ENCODE data around the gene ALKBH6. TPM values are rescaled to one million over a fixed set of nuclear protein-coding genes. Genes with fewer than 3 reads are reported as not detected.
"Not testable (repeated sequence)": the region's sequence is repeated elsewhere in the genome, so short reads cannot be mapped to it uniquely, and the experiment has no call there.

Gene ALKBH6
- total RNA-seq, 4 donors from 2014 or later = 21.1 to 33.2 (median 24.9) TPM

DNA sequence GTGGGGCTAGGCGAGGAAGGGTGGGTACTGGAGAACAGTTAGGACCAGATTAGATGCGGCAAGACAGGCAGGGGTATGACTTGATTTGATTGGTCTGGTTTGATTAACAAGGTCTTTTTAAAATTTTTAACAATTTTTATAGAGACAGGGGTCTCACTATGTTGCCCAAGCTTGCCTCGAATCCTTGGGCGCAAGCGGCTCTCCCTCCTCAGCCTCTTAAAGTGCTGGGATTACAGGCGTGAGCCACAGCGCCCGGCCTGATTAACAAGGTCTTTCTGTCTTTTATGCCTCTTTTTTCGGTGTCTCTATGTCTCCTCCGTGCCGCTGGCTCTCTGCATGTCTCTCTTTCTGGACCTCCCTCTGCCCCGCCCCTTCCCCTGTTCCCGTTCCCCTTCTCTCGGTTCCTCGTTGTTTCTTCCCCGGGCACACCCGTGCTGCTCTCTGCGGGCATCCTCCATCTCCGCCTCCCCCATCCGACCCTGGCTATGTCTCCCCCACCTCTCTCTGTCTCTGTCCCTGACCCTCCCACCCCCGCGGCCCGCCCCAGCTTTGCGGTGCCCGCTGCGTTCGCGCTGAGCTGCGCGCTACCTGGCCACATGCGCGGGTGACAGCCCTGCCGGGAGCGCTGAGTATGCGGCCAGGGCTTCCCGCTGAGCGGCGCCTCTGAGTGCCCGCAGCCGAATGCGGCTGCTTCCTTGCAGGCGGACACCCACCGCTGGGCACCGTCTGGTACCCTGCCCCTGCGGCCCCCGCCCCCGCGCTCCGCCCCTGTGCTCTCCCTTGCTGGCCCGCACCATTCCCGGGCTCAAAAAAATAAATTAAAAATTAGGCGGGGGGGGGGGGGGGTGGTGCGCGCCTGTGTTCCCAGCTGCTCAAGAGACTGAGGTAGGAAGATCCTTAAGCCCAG, 27.1 kb downstream of the ALKBH6 start:
- Histone ChIP-seq H3K36me3 (no peaks in the 10 kb centered on the region), H3K9me3 (no peaks in the 10 kb centered on the region), H3K4me3 (peak overlapping the region; percentile 43), H3K4me1 (peaks cover 9% of the 10 kb centered on the region), H3K27ac (no peak overlapping the region), H3K27me3 (peaks cover 57% of the 10 kb centered on the region)
- no peak for TF ChIP-seq POLR2A (IDR thresholded peaks at IDR 0.05)
- no peak for TF ChIP-seq POLR2AphosphoS5 (IDR thresholded peaks at IDR 0.05)
- TF ChIP-seq, protein P1, sequence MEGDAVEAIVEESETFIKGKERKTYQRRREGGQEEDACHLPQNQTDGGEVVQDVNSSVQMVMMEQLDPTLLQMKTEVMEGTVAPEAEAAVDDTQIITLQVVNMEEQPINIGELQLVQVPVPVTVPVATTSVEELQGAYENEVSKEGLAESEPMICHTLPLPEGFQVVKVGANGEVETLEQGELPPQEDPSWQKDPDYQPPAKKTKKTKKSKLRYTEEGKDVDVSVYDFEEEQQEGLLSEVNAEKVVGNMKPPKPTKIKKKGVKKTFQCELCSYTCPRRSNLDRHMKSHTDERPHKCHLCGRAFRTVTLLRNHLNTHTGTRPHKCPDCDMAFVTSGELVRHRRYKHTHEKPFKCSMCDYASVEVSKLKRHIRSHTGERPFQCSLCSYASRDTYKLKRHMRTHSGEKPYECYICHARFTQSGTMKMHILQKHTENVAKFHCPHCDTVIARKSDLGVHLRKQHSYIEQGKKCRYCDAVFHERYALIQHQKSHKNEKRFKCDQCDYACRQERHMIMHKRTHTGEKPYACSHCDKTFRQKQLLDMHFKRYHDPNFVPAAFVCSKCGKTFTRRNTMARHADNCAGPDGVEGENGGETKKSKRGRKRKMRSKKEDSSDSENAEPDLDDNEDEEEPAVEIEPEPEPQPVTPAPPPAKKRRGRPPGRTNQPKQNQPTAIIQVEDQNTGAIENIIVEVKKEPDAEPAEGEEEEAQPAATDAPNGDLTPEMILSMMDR (IDR thresholded peaks at IDR 0.05) = no peak
- no peak for TF ChIP-seq EP300 (IDR thresholded peaks at IDR 0.05)
- WGBS = 12% methylated on average over 35 of the region's 54 CpGs
- no peak for DNase-seq (ENCODE audit: low spot score in 2 of 2)

DNA sequence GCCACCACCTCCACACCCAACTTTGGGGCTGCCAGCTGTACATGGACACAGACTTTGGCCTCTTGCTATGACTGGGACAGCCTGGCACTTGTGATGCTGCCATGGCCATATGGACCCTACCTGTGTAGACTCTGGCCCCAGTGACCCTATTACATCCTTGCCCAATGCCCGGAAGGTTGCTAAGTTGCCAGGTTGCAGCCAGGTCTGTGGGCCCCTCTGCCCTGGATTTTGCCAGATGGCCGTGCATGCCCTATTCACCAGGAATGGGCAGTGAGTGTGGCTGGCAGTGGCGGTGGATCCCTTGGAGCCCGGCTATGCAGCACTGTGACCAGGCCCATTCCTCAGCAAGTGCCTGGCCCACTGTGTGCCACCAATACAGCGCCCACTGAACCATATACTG, 27.9 kb downstream of the ALKBH6 start:
- H3K27ac ChIP-seq = no peak overlapping the region
- 94% methylated on average over 2 of the region's 5 CpGs for WGBS
- peaks cover 57% of the 10 kb centered on the region for H3K27me3 ChIP-seq
- H3K36me3 ChIP-seq = no peaks in the 10 kb centered on the region
- H3K9me3 ChIP-seq = no peaks in the 10 kb centered on the region
- DNase-seq (ENCODE audit: low spot score in 2 of 2) = no peak
- peaks cover 9% of the 10 kb centered on the region for H3K4me1 ChIP-seq
- H3K4me3 ChIP-seq = no peak overlapping the region
- TF ChIP-seq, protein P1 (IDR thresholded peaks at IDR 0.05) = no peak
- TF ChIP-seq POLR2A (IDR thresholded peaks at IDR 0.05) (no peak), EP300 (IDR thresholded peaks at IDR 0.05) (no peak), POLR2AphosphoS5 (IDR thresholded peaks at IDR 0.05) (no peak)

DNA sequence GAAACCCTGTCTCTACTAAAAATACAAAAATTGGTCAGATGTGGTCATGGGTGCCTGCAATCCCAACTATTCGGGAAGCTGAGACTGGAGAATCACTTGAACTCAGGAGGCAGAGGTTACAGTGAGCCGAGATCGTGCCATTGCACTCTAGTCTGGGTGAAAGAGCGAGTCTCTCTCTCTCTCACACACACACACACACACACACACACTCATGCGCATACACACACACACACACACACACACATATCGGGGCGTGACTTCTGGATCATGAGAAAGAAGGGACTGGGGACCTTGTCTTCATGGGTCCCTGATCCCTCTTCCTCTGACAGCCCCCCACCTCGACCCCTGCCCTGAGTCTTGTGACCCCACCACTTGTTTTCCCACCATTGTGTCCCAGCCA, 30.8 kb downstream of the ALKBH6 start:
- no peaks in the 10 kb centered on the region for H3K9me3 ChIP-seq
- no peak overlapping the region for H3K4me3 ChIP-seq
- no peak for DNase-seq (ENCODE audit: low spot score in 2 of 2)
- H3K27me3 ChIP-seq = peaks cover 67% of the 10 kb centered on the region
- no peaks in the 10 kb centered on the region for H3K36me3 ChIP-seq
- H3K27ac ChIP-seq = no peak overlapping the region
- H3K4me1 ChIP-seq = peaks cover 9% of the 10 kb centered on the region
- WGBS = 76% methylated on average over 8 of the region's 8 CpGs
- TF ChIP-seq, protein P1 (IDR thresholded peaks at IDR 0.05) = no peak
- TF ChIP-seq POLR2AphosphoS5 (IDR thresholded peaks at IDR 0.05) (no peak), EP300 (IDR thresholded peaks at IDR 0.05) (no peak), POLR2A (IDR thresholded peaks at IDR 0.05) (no peak)

DNA sequence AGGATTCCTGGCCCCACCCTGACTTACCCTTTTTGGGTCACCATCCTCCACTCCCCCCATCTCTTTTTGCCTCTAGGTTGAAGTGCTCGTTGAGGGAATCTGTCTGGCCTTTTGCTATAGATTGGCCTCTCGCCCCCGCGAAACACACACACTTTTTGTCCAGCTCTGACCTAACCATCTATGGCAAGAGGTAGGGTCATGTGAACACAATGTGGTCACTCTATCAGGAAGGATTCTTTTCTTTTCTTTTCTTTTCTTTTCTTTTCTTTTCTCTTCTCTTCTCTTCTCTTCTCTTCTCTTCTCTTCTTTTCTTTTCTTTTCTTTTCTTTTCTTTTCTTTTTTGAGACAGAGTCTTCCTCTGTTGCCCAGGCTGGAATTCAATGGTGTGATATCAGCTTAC, 33.0 kb downstream of the ALKBH6 start:
- peaks cover 64% of the 10 kb centered on the region for H3K27me3 ChIP-seq
- DNase-seq (ENCODE audit: low spot score in 2 of 2); H3K9me3 ChIP-seq; H3K4me1 ChIP-seq; H3K36me3 ChIP-seq; H3K27ac ChIP-seq; H3K4me3 ChIP-seq: not testable (repeated sequence)
- WGBS = 82% methylated on average over 4 of the region's 4 CpGs

DNA sequence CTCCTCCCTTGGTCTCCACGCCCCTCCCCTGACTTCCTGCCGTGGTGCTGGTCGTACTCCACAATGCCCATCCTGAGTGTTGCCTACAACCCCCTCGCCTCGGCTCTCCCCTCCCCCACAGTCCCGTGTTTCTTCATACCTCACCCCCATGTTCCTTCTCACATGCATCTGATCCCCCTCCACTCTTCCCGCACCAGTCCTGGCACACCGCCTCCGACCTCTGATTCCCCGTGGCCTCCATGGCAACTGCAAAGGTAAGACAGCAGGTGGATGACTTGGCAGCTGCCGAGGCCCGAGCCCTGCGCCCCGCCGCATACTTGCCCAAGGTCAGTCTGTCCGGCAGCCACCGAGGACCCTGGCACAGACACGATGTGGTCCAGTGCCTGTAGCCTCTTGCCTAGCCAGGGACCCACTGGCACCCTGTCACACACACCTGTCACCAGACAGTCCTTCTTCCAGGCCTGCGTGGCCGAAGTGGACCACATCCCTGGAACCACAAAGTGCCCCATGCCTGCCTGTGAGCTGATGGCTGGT, 35.1 kb downstream of the ALKBH6 start:
- H3K36me3 ChIP-seq = no peaks in the 10 kb centered on the region
- H3K4me1 ChIP-seq = no peaks in the 10 kb centered on the region
- H3K4me3 ChIP-seq = no peak overlapping the region
- TF ChIP-seq, protein P1 (IDR thresholded peaks at IDR 0.05) = no peak
- TF ChIP-seq EP300 (IDR thresholded peaks at IDR 0.05) = no peak
- TF ChIP-seq POLR2AphosphoS5 (IDR thresholded peaks at IDR 0.05) = no peak
- TF ChIP-seq POLR2A (IDR thresholded peaks at IDR 0.05) = no peak
- no peak for DNase-seq (ENCODE audit: low spot score in 2 of 2)
- WGBS = 64% methylated on average over 18 of the region's 20 CpGs
- H3K27ac ChIP-seq = no peak overlapping the region
- no peaks in the 10 kb centered on the region for H3K9me3 ChIP-seq
- H3K27me3 ChIP-seq = peaks cover 62% of the 10 kb centered on the region
